ENCODE measurements around the gene HEG1. TPM values are rescaled to one million over a fixed set of nuclear protein-coding genes. Genes with fewer than 3 reads are reported as not detected.

Gene HEG1
- total RNA-seq, 1 experiment from 2014 or later = 34.3 TPM

- intact Hi-C loops (cut with micrococcal nuclease; ENCODE audit: unreplicated experiment) = no loop called here
- ChIA-PET POLR2A (ENCODE audit: low non-redundant PET) (no interaction called here), CTCF (no interaction called here)
- Histone ChIP-seq H3K9me3 (ENCODE audit: low read depth, low read length, poor library complexity, severe bottlenecking) (no peaks in the 10 kb centered on the region), H3K4me3 (ENCODE audit: low read depth, low read length, poor library complexity, severe bottlenecking) (no peak overlapping the region), H3K36me3 (ENCODE audit: insufficient read depth, low read length, poor library complexity, severe bottlenecking) (no peaks in the 10 kb centered on the region), H3K27ac (ENCODE audit: low read depth, low read length, poor library complexity, severe bottlenecking) (no peak overlapping the region), H3K4me1 (ENCODE audit: insufficient read depth, low read length, poor library complexity, severe bottlenecking) (no peaks in the 10 kb centered on the region), H3K27me3 (replicated peaks; ENCODE audit: insufficient read depth, low read depth, low read length, poor library complexity) (no peaks in the 10 kb centered on the region)
- no peak for TF ChIP-seq EZH2 (IDR thresholded peaks at IDR 0.05; ENCODE audit: borderline replicate concordance, low read depth, low read length, poor library complexity, severe bottlenecking)
- TF ChIP-seq, protein P1, sequence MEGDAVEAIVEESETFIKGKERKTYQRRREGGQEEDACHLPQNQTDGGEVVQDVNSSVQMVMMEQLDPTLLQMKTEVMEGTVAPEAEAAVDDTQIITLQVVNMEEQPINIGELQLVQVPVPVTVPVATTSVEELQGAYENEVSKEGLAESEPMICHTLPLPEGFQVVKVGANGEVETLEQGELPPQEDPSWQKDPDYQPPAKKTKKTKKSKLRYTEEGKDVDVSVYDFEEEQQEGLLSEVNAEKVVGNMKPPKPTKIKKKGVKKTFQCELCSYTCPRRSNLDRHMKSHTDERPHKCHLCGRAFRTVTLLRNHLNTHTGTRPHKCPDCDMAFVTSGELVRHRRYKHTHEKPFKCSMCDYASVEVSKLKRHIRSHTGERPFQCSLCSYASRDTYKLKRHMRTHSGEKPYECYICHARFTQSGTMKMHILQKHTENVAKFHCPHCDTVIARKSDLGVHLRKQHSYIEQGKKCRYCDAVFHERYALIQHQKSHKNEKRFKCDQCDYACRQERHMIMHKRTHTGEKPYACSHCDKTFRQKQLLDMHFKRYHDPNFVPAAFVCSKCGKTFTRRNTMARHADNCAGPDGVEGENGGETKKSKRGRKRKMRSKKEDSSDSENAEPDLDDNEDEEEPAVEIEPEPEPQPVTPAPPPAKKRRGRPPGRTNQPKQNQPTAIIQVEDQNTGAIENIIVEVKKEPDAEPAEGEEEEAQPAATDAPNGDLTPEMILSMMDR (conservative IDR thresholded peaks at IDR 0.05; ENCODE audit: low read depth, low read length) = no peak
- no TSS peak for BruUV-seq (replicated peaks)
- DNase-seq (ENCODE audit: low spot score) = no peak
These were observed 104.1 kb downstream of the HEG1 start for GRCh38 chr3:124951511-124952281.

DNA sequence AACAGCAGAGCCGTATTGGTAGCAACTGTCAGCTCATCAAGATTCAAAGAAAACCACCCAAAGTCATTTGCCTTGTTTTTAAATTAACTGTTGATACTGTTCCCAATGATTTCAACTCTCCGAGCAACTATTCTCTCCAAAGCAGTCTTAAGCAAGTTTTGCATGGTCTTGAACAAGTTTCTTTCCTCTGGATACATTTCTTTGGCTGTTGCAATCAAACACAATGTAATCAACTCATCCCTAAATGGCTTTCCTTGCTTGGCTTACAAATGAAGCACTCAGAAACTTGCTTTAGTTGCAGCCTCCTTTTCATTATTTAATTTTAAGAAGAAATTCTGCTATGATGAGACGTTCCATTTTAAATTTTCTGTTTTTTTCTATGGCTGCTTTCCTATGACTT, 105.8 kb downstream of the HEG1 start:
- Histone ChIP-seq H3K36me3 (ENCODE audit: insufficient read depth, low read length, poor library complexity, severe bottlenecking) (no peaks in the 10 kb centered on the region), H3K27ac (ENCODE audit: low read depth, low read length, poor library complexity, severe bottlenecking) (no peak overlapping the region), H3K27me3 (replicated peaks; ENCODE audit: insufficient read depth, low read depth, low read length, poor library complexity) (no peaks in the 10 kb centered on the region), H3K4me1 (ENCODE audit: insufficient read depth, low read length, poor library complexity, severe bottlenecking) (no peaks in the 10 kb centered on the region), H3K4me3 (ENCODE audit: low read depth, low read length, poor library complexity, severe bottlenecking) (no peak overlapping the region), H3K9me3 (ENCODE audit: low read depth, low read length, poor library complexity, severe bottlenecking) (no peaks in the 10 kb centered on the region)
- DNase-seq (ENCODE audit: low spot score) = no peak
- intact Hi-C loops (cut with micrococcal nuclease; ENCODE audit: unreplicated experiment) = no loop called here
- no TSS peak for BruUV-seq (replicated peaks)
- CTCF ChIA-PET = no interaction called here
- POLR2A ChIA-PET (ENCODE audit: low non-redundant PET) = no interaction called here
- TF ChIP-seq EZH2 (IDR thresholded peaks at IDR 0.05; ENCODE audit: borderline replicate concordance, low read depth, low read length, poor library complexity, severe bottlenecking) = no peak
- TF ChIP-seq, protein P1 (conservative IDR thresholded peaks at IDR 0.05; ENCODE audit: low read depth, low read length) = no peak

GRCh38 chr3:124942613-124943012, 113.2 kb downstream of the HEG1 start:
- TF ChIP-seq EZH2 (IDR thresholded peaks at IDR 0.05; ENCODE audit: borderline replicate concordance, low read depth, low read length, poor library complexity, severe bottlenecking) = no peak
- TF ChIP-seq, protein P1 (conservative IDR thresholded peaks at IDR 0.05; ENCODE audit: low read depth, low read length) = no peak
- intact Hi-C loops (cut with micrococcal nuclease; ENCODE audit: unreplicated experiment) = loop anchor here (5.0 kb wide), 1 partner anchor 215 kb away; no protein-coding TSS in a partner anchor
- POLR2A ChIA-PET (ENCODE audit: low non-redundant PET) = interaction anchor here (0.9 kb wide), 1 partner anchor 83 kb away, joined by 4 read pairs; no protein-coding TSS in a partner anchor

More at GRCh38 chr3:124942613-124943012, 113.2 kb downstream of the HEG1 start:
- H3K36me3 ChIP-seq (ENCODE audit: insufficient read depth, low read length, poor library complexity, severe bottlenecking) = no peaks in the 10 kb centered on the region
- DNase-seq (ENCODE audit: low spot score) = no peak
- CTCF ChIA-PET = no interaction called here
- H3K4me3 ChIP-seq (ENCODE audit: low read depth, low read length, poor library complexity, severe bottlenecking) = no peak overlapping the region
- H3K9me3 ChIP-seq (ENCODE audit: low read depth, low read length, poor library complexity, severe bottlenecking) = no peaks in the 10 kb centered on the region
- no peaks in the 10 kb centered on the region for H3K27me3 ChIP-seq (replicated peaks; ENCODE audit: insufficient read depth, low read depth, low read length, poor library complexity)
- H3K27ac ChIP-seq (ENCODE audit: low read depth, low read length, poor library complexity, severe bottlenecking) = no peak overlapping the region
- no TSS peak for BruUV-seq (replicated peaks)
- H3K4me1 ChIP-seq (ENCODE audit: insufficient read depth, low read length, poor library complexity, severe bottlenecking) = no peaks in the 10 kb centered on the region

Data from A673 (cell line).